GM12891 (cell line): ENCODE data around the gene RP2.

Experiments
- PAX5 ChIP-seq: IDR thresholded peaks from 2 replicates; pipeline ENCODE4 v1.6.1; 2011; ENCODE audit warnings: low read length, moderate library complexity, mild to moderate bottlenecking; ENCODE audit not compliant: insufficient read depth, severe bottlenecking
- POLR2A ChIP-seq: IDR thresholded peaks from 2 replicates; pipeline ENCODE4 v1.6.1; 2011; ENCODE audit warnings: low read depth, low read length, control low read depth
- POLR2AphosphoS5 ChIP-seq: IDR thresholded peaks from 2 replicates; pipeline ENCODE4 v1.6.1; 2011; ENCODE audit warnings: low read depth, low read length, control low read depth
- POU2F2 ChIP-seq: IDR thresholded peaks from 2 replicates; pipeline ENCODE4 v1.6.1; 2011; ENCODE audit warnings: low read depth, mild to moderate bottlenecking, control low read depth, low read length, moderate library complexity
- SPI1 ChIP-seq: IDR thresholded peaks from 2 replicates; pipeline ENCODE4 v1.6.1; 2011; ENCODE audit warnings: low read depth, low read length, control low read depth
- TAF1 ChIP-seq: IDR thresholded peaks from 2 replicates; pipeline ENCODE4 v1.6.1; 2011; ENCODE audit warnings: low read depth, low read length, control low read depth

GRCh38 chrX:46831765-46832327 lies 5.0 kb upstream of the RP2 start:
- TF ChIP-seq POLR2AphosphoS5 (no peak), POLR2A (no peak), SPI1 (no peak), POU2F2 (no peak), PAX5 (no peak), TAF1 (no peak)
